AG04449 (cell line): ENCODE measurements around the gene OR10H5.
"Not testable (repeated sequence)": the region's sequence is repeated elsewhere in the genome, so short reads cannot be mapped to it uniquely, and the experiment has no call there.

Experiments
- CTCF ChIA-PET: fragments of 350-600 bp; formaldehyde crosslinking; extraction: SDS; loops from one replicate; lab custom pipeline; 2021; ENCODE audit warnings: antibody characterized with exemption; lab: Yijun Ruan, JAX
- POLR2A ChIA-PET: fragments of 400-600, 350-600 bp; formaldehyde crosslinking; extraction: SDS; loops from one replicate; lab custom pipeline; 2020; ENCODE audit warnings: antibody characterized with exemption, inconsistent platforms; lab: Yijun Ruan, JAX
- DNase-seq: peaks from one replicate; pipeline ENCODE4 v3.0.0-alpha.2; 2010; ENCODE audit warnings: low read depth, low spot score
- H3K4me3 ChIP-seq: 2 replicates; pipeline ENCODE4 v1.5.1; 2011; ENCODE audit warnings: low read depth, mild to moderate bottlenecking, control low read depth, low read length
- TF ChIP-seq, protein P1 (sequence below): IDR thresholded peaks from one replicate; pipeline ENCODE4 v1.5.1; 2011; ENCODE audit warnings: mild to moderate bottlenecking, moderate library complexity, low read length, control low read depth, inconsistent platforms; ENCODE audit not compliant: insufficient read depth; ENCODE audit errors: missing control alignments

The OR10H5 gene

DNA sequence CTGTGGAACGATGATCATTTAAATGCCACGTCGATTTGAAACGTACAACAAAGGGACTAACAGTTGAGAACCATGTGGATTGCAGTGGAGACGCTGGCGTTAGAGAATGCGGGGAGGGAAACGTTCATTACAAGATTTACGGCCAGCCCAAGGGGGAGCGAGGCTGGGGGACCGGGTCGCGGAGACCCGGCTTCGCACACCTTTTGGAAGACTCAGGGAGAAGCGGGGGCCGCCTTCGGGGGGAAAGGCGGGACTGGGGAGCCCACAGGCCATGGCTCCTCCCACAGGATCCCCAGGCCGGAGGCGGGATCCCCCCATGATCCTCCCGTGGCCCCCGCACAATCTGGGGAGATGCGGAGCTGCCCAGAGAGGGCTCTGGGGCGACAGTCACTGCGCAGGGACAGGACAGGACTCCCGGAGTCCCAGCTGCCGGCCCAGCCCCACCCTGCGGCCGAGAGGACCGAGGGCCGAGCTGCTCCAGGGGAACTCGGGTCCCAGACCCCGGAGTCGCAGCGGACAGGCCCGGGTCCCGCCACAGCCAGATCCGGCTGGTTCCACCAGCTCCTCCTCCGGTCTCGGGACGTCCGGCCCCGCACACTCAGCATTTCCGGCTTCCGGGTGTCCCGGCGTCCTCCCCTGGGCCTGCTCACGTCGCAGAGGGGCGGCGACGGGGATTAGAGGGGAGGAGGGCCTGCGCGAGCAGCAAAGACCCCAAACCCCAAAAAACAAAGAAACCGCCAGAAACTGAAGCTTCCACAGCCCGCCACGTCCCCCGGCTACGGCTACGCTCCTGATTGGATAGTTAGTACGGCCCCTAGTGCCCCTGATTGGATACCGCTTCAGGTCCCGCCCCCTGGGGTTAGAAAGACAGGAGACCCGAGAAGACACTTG, 49.1 kb downstream of the OR10H5 start:
- TF ChIP-seq, protein P1, sequence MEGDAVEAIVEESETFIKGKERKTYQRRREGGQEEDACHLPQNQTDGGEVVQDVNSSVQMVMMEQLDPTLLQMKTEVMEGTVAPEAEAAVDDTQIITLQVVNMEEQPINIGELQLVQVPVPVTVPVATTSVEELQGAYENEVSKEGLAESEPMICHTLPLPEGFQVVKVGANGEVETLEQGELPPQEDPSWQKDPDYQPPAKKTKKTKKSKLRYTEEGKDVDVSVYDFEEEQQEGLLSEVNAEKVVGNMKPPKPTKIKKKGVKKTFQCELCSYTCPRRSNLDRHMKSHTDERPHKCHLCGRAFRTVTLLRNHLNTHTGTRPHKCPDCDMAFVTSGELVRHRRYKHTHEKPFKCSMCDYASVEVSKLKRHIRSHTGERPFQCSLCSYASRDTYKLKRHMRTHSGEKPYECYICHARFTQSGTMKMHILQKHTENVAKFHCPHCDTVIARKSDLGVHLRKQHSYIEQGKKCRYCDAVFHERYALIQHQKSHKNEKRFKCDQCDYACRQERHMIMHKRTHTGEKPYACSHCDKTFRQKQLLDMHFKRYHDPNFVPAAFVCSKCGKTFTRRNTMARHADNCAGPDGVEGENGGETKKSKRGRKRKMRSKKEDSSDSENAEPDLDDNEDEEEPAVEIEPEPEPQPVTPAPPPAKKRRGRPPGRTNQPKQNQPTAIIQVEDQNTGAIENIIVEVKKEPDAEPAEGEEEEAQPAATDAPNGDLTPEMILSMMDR: no peak
- ChIA-PET CTCF (no interaction called here), POLR2A (interaction anchor here (0.9 kb wide), 1 partner anchor 21 kb away, joined by 4 read pairs; no protein-coding TSS in a partner anchor)
- peak overlapping the region; percentile 81 for H3K4me3 ChIP-seq
- peak; percentile 61 for DNase-seq

DNA sequence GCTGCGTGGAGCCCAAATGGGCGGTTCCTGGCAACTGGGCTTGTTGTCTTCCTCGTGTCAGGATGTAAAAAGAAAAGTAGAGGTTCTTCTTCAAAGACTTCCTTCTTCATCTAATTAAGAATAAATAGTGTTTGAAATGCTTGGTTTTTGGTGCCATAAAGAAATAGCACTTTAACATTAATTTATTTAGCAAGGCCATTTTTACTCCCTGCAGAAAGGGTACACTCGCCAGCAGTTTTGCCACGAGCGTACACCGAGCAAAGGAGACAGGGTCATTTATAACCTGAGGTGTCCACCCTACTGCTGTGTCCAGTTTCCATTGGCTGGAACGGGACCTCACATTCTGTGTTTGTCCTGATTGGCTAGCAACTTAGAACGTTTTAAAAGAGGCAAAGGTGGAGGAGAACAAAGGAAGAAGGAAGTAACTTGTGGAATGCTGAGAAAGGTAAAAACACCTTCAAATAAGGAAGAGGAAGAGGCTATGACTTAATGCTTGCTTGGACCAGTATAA, 49.8 kb downstream of the OR10H5 start:
- peak overlapping the region; percentile 81 for H3K4me3 ChIP-seq
- POLR2A ChIA-PET: interaction anchor here (0.9 kb wide), 1 partner anchor 21 kb away, joined by 4 read pairs; no protein-coding TSS in a partner anchor
- DNase-seq: no peak
- TF ChIP-seq, protein P1: no peak
- CTCF ChIA-PET: no interaction called here

DNA sequence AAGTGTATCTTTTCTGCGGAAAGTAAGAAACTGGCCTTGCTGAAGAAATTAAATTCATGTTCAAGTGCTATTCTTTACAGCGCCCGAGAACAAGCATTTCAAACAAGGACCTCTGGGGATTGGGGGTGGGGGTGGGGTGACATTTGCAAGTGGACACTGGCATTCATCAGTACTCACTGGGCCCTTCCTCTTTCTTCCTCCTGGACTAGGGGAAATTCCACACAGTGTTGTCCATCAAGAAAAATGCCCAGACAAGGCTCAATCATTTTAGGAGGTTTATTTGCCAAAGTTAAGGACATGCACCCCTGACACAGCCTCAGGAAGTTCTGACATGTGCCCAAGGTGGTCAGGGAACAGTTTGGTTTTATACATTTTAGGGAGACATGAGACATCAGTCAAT, 50.9 kb downstream of the OR10H5 start:
- no peak for DNase-seq
- CTCF ChIA-PET: no interaction called here
- POLR2A ChIA-PET: no interaction called here
- no peak overlapping the region for H3K4me3 ChIP-seq
- TF ChIP-seq, protein P1: no peak

DNA sequence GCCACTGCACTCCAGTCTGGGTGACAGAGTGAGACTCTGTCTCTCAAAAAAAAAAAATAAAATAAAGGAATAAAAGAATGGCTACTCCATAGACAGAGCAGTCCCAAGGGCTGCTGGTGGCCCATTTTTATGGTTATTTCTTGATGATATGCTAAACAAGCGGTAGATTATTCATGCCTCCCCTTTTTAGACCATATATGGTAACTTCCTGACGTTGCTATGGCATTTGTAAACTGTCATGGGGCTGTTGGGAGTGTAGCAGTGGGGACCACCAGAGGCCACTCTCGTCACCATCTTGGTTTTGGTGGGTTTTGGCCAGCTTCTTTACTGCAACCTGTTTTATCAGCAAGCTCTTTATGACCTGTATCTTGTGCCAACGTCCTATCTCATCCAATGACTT, 52.4 kb downstream of the OR10H5 start:
- H3K4me3 ChIP-seq, DNase-seq, POLR2A ChIA-PET, CTCF ChIA-PET: not testable (repeated sequence)

DNA sequence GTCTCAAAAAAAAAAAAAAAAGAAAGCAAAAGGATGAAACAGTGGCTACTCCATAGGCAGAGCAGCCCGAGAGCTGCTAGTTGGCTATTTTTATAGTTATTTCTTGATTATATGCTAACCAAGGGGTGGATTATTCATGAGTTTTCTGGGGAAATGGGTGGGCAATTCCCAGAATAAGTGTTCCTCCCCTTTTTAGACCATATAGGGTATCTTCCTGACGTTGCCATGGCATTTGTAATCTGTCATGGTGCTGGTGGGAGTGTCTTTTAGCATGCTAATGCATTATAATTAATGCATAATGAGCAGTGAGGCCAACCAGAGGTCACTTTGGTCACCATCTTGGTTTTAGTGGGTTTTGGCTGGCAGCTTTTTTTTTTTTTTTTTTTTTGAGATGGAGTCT, 53.4 kb downstream of the OR10H5 start:
- ChIA-PET CTCF (no interaction called here), POLR2A (no interaction called here)
- TF ChIP-seq, protein P1: no peak
- no peak for DNase-seq
- H3K4me3 ChIP-seq: no peak overlapping the region

DNA sequence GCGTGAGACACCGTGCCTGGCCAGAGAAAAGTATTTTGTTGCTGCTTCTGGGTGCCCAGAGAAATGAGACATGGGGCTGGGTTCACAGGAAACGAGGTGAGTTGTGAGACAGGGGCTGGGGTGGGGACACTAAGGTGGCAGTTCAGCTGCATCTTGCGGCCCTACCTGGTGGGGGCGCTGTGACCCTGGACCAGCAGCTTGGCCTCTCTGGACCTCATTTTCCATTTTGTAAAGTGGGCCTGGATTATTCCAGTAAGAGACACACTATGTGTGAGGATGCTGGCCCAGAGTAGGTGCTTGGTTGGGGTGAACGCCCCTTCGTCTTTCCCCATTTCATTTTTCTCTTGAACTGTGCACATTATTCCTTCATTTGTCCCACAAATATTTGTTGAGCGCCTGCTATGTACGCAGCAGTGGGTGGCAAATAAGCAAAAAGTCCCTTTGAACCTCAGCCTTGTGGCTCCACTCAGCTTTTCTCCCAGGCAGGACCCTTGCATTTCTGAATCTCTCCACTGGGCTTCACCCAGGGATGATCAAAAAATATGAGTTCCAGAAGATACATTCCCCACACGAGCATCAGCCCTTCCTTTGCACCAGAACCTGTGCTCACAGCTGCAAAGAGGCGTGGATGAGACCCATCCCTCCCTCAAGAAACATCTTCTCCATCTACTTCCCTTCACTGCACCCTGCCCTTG, 54.6 kb downstream of the OR10H5 start:
- no peak for DNase-seq
- TF ChIP-seq, protein P1: no peak
- H3K4me3 ChIP-seq: no peak overlapping the region
- POLR2A ChIA-PET: no interaction called here
- CTCF ChIA-PET: no interaction called here
